ENCODE results near the gene MTMR3.

DNA sequence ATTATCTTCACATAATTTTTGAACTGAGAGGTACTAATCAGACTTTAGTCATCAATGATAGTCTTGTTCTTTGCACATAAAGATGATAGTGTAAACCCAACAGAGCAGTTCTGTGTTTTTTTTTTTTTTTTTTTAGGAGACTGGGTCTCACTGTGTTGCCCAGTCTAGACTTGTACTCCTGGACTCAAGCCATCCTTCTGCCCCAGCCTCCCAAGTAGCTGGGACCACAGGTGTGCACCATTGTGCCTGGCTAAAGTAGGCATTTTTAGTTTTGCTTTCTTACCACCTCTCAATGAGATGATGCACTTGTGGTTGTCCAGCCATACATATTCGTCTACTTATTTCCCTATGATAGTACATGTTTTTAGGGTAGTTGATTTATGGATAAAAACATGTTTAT lies 50.6 kb downstream of the MTMR3 start:
- no peak for TF ChIP-seq SP1 (IDR thresholded peaks at IDR 0.05; ENCODE audit: low read depth, low read length)
- TF ChIP-seq RAD21 (IDR thresholded peaks at IDR 0.05 in 1 of 2, conservative IDR thresholded peaks at IDR 0.05 in 1 of 2; ENCODE audit: low read depth in 2 of 2, low read length in 2 of 2): no peak
- no peak for TF ChIP-seq CTCF (IDR thresholded peaks at IDR 0.05; ENCODE audit: control extremely low read depth in 1 of 3, insufficient read depth in 1 of 3, low read depth in 1 of 3, low read length in 3 of 3)
- TF ChIP-seq EP300 (IDR thresholded peaks at IDR 0.05; ENCODE audit: borderline replicate concordance in 1 of 2, low read depth in 2 of 2, low read length in 2 of 2): no peak
- no peak for TF ChIP-seq POU5F1 (IDR thresholded peaks at IDR 0.05; ENCODE audit: low read depth, low read length)
- no peak for TF ChIP-seq ZNF274 (IDR thresholded peaks at IDR 0.05; ENCODE audit: borderline replicate concordance, extremely low read depth, low read length)
- no peak for TF ChIP-seq POLR2A (IDR thresholded peaks at IDR 0.05; ENCODE audit: control extremely low read depth in 1 of 2, low read depth in 2 of 2, low read length in 2 of 2)
- no peak for TF ChIP-seq RXRA (IDR thresholded peaks at IDR 0.05; ENCODE audit: insufficient read depth, low read depth, low read length)
- no peak for TF ChIP-seq TBP (IDR thresholded peaks at IDR 0.05; ENCODE audit: low read depth, low read length)
- no peak for TF ChIP-seq JUND (IDR thresholded peaks at IDR 0.05; ENCODE audit: low read length)
